Transverse colon (tissue), 4 donors: ENCODE data around the gene SHROOM3. TPM values are rescaled to one million over a fixed set of nuclear protein-coding genes. Genes with fewer than 3 reads are reported as not detected.

ENCODE experiments used
- DNase-seq: peaks from one replicate; pipeline ENCODE4 v3.0.0-alpha.2; 2019
- H3K27ac ChIP-seq, 4 donors: fragments of 200-600 bp; sonication (generic); 2 replicates each; pipeline ENCODE4 v1.5.1; 2016 to 2018; ENCODE audit warnings: inconsistent platforms in 4 of 4
- H3K27me3 ChIP-seq: fragments of 200-600 bp; sonication (generic); 2 replicates; pipeline ENCODE4 v1.5.1; 2017; ENCODE audit warnings: inconsistent platforms
- H3K36me3 ChIP-seq, 4 donors: fragments of 200-600 bp; sonication (generic); 2 replicates each; pipeline ENCODE4 v1.5.1; 2017 to 2019; ENCODE audit warnings: inconsistent platforms in 4 of 4
- H3K4me1 ChIP-seq, 4 donors: fragments of 200-600 bp; sonication (generic); 2 replicates each; pipeline ENCODE4 v1.5.1; 2017 to 2020; ENCODE audit warnings: inconsistent platforms in 4 of 4
- H3K4me3 ChIP-seq, 4 donors: fragments of 200-600 bp; sonication (generic); 1 replicate in 1 of 4; 2 replicates in 3 of 4; pipeline versions ENCODE4 v1.5.1 to v1.6.1; 2017 to 2019; ENCODE audit warnings: inconsistent platforms in 4 of 4
- H3K9me3 ChIP-seq, 2 donors: fragments of 200-600 bp; sonication (generic); 2 replicates each; pipeline ENCODE4 v1.5.1; 2017 to 2019; ENCODE audit warnings: inconsistent platforms in 2 of 2
- EP300 ChIP-seq: sonication (generic); formaldehyde crosslinking; IDR thresholded peaks from one replicate; pipeline ENCODE4 v1.6.1; 2017; ENCODE audit warnings: antibody characterized with exemption, low read depth
- POLR2A ChIP-seq: fragments of 450-650 bp; IDR thresholded peaks from one replicate; pipeline ENCODE4 v1.6.1; 2016; ENCODE audit warnings: antibody characterized with exemption, mild to moderate bottlenecking, moderate library complexity
- POLR2AphosphoS5 ChIP-seq, 3 donors: sonication (generic); formaldehyde crosslinking; IDR thresholded peaks; one replicate each; pipeline ENCODE4 v1.6.1; 2016; ENCODE audit warnings: antibody characterized with exemption in 3 of 3
- WGBS, 2 donors: methylation state at CpG; one replicate each; pipeline ENCODE4 v1.1.5; 2018; ENCODE audit warnings: low coverage in 1 of 2; 5-methylcytosine and 5-hydroxymethylcytosine counted together
- in situ Hi-C, 4 donors: fragments of 200-750 bp; cut with MboI; loops; one replicate each; pipeline versions ENCODE4 v1.15.0 to v1.15.1; 2017; ENCODE audit warnings: low sequenced_read_pairs in 3 of 4, low pct_ligation_motif_present in 1 of 4, low pct_unique_long_range_greater_than_20kb in 1 of 4
- intact Hi-C: fragments of 100-400 bp; cut with DNase I; formaldehyde crosslinking; loops from one replicate; pipeline ENCODE4 v1.15.1; 2023; ENCODE audit warnings: low total_unique reads
- total RNA-seq, 4 donors: library from RNA; depleted of rRNA; stranded (reverse); fragments of >200 nt; gene quantifications; one replicate each; pipeline ENCODE4 v1.1.0, GENCODE V29; 2016
- TF ChIP-seq, protein P1 (sequence below), 5 experiments: fragments of 200-600 bp in 3 of 5; fragments of 450-650 bp in 2 of 5; sonication (generic) in 3 of 5; IDR thresholded peaks; 1 replicate in 2 of 5; 2 replicates in 3 of 5; pipeline ENCODE4 v1.5.1; 2016 to 2017; ENCODE audit warnings: antibody characterized with exemption in 5 of 5, inconsistent platforms in 3 of 5, mild to moderate bottlenecking in 2 of 5, moderate library complexity in 1 of 5

Gene SHROOM3
- total RNA-seq, 4 donors from 2014 or later = 182 to 456 (median 437) TPM

GRCh38 chr4:76546327-76546726 lies 111.3 kb downstream of the SHROOM3 start:
- DNase-seq = no peak
- Histone ChIP-seq H3K27ac (no peak overlapping the region), H3K27me3 (no peaks in the 10 kb centered on the region), H3K9me3 (no peaks in the 10 kb centered on the region), H3K4me3 (no peak overlapping the region), H3K4me1 (peaks cover 0 to 10% (median 0%) of the 10 kb centered on the region in 4 donors), H3K36me3 (no peaks in the 10 kb centered on the region)
- in situ Hi-C loops = no loop called here
- 66 to 70% methylated on average over 2 to 4 of the region's 4 CpGs for WGBS, 2 donors
- TF ChIP-seq EP300 (no peak), POLR2AphosphoS5 (IDR thresholded peaks at IDR 0.05) (no peak), POLR2A (no peak)
- TF ChIP-seq, protein P1, sequence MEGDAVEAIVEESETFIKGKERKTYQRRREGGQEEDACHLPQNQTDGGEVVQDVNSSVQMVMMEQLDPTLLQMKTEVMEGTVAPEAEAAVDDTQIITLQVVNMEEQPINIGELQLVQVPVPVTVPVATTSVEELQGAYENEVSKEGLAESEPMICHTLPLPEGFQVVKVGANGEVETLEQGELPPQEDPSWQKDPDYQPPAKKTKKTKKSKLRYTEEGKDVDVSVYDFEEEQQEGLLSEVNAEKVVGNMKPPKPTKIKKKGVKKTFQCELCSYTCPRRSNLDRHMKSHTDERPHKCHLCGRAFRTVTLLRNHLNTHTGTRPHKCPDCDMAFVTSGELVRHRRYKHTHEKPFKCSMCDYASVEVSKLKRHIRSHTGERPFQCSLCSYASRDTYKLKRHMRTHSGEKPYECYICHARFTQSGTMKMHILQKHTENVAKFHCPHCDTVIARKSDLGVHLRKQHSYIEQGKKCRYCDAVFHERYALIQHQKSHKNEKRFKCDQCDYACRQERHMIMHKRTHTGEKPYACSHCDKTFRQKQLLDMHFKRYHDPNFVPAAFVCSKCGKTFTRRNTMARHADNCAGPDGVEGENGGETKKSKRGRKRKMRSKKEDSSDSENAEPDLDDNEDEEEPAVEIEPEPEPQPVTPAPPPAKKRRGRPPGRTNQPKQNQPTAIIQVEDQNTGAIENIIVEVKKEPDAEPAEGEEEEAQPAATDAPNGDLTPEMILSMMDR (IDR thresholded peaks at IDR 0.05) = no peak
- intact Hi-C loops = no loop called here

DNA sequence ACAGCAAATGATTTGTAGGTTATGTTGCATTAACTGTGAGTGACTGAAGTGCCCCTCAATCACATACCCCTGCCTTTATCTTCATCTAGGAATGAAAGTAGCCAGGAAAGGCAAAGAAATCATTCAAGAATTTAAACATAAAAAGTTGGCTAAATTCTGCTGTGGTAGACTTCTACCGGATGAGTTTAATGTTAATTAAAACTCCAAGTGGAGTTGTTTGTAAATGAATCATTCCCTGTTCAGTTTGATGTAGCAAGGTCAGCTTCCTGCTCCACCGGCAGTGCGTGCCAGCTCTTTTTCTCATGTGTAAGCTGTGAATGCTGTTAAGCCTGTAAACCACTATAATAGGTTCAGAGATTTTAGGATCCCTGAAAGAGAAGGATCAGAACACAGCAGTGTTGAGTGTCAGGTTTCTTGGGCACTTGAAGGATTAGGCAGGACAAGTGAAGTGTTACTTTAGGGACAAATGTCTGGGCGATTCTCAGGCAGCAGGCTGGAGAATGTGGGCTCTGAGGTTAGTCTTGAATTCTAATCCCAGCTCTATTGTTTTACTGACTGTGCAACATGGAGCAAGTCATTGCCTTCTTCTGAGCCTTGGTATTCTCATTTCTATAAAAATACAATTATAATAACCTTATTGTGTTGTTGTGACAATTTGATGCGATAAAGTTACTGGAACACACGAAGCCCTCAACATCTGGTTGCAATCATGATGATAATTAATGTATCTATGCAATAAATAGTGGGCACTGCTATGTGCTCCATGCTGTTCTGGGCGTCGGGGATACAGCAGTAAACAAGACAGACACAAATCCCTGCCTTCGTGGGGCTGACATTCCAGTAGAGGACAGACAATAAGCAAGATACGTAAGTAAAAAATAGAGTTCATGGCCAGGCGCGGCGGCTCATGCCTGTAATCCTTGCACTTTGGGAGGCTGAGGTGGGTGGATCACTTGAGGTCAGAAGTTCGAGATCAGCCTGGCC lies 112.0 kb downstream of the SHROOM3 start:
- DNase-seq = peak; percentile 30
- peaks cover 0 to 10% (median 0%) of the 10 kb centered on the region in 4 donors for H3K4me1 ChIP-seq
- no peak overlapping the region for H3K4me3 ChIP-seq
- no peaks in the 10 kb centered on the region for H3K27me3 ChIP-seq
- H3K36me3 ChIP-seq = no peaks in the 10 kb centered on the region
- H3K9me3 ChIP-seq = no peaks in the 10 kb centered on the region
- no peak overlapping the region for H3K27ac ChIP-seq
- in situ Hi-C loops (no loop called here), intact Hi-C loops (no loop called here)
- TF ChIP-seq POLR2A = no peak
- no peak for TF ChIP-seq POLR2AphosphoS5 (IDR thresholded peaks at IDR 0.05)
- TF ChIP-seq, protein P1 (IDR thresholded peaks at IDR 0.05) = no peak
- TF ChIP-seq EP300 = no peak
- WGBS, 2 donors = 67 to 73% methylated on average over 12 to 14 of the region's 14 CpGs

GRCh38 chr4:76548704-76549103 lies 113.7 kb downstream of the SHROOM3 start:
- intact Hi-C loops = no loop called here
- H3K4me1 ChIP-seq = peaks cover 0 to 10% (median 0%) of the 10 kb centered on the region in 4 donors

DNA sequence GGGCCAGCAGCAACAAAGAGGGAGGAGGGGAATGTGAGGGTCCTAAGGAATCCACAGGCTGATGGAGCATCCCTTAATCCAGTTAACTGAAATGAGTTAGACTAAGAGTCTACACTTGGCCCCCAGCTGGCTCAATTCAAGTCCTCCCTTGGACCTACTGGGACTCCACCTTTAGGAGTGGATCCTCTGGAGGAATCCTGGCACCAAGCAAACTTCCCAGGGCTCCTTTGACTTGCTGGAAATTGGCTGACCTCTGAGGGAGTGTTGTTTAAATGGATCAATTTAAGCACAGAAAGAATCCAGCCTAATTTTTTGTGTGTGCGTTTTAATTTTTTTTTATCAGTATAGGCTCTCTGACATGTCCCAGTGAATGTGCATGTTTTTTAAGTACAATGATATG lies 114.7 kb downstream of the SHROOM3 start:
- intact Hi-C loops = no loop called here
- H3K4me3 ChIP-seq = no peak overlapping the region
- DNase-seq = no peak
- H3K36me3 ChIP-seq = no peaks in the 10 kb centered on the region
- 85 to 100% methylated on average over 1 of the region's 1 CpG for WGBS, 2 donors
- no peak for TF ChIP-seq POLR2AphosphoS5 (IDR thresholded peaks at IDR 0.05)
- TF ChIP-seq, protein P1 (IDR thresholded peaks at IDR 0.05) = no peak
- TF ChIP-seq EP300 = no peak
- no peak for TF ChIP-seq POLR2A
- H3K9me3 ChIP-seq = no peaks in the 10 kb centered on the region
- H3K27me3 ChIP-seq = no peaks in the 10 kb centered on the region
- no peak overlapping the region for H3K27ac ChIP-seq
- in situ Hi-C loops = no loop called here
- peaks cover 0 to 10% (median 0%) of the 10 kb centered on the region in 4 donors for H3K4me1 ChIP-seq

More at GRCh38 chr4:76548704-76549103, 113.7 kb downstream of the SHROOM3 start:
- Histone ChIP-seq H3K4me3 (no peak overlapping the region), H3K27me3 (no peaks in the 10 kb centered on the region), H3K9me3 (no peaks in the 10 kb centered on the region), H3K36me3 (no peaks in the 10 kb centered on the region), H3K27ac (no peak overlapping the region)
- DNase-seq = no peak
- 84 to 95% methylated on average over 7 of the region's 7 CpGs for WGBS, 2 donors
- in situ Hi-C loops = no loop called here
- TF ChIP-seq EP300 (no peak), POLR2AphosphoS5 (IDR thresholded peaks at IDR 0.05) (no peak), POLR2A (no peak)
- TF ChIP-seq, protein P1 (IDR thresholded peaks at IDR 0.05) = no peak
